Lower leg skin (tissue), 3 donors: Measurements from ENCODE around the gene TRIM6.

ENCODE experiments used
- CTCF ChIP-seq, 3 donors: fragments of 450-650 bp; IDR thresholded peaks; one replicate each; pipeline ENCODE4 v1.5.1; 2016; ENCODE audit warnings: antibody characterized with exemption in 3 of 3, mild to moderate bottlenecking in 3 of 3, moderate library complexity in 2 of 3
- POLR2A ChIP-seq, 2 donors: fragments of 450-650 bp; IDR thresholded peaks; one replicate each; pipeline ENCODE4 v1.6.1; 2016 to 2017; ENCODE audit warnings: antibody characterized with exemption in 2 of 2, mild to moderate bottlenecking in 1 of 2, moderate library complexity in 1 of 2

GRCh38 chr11:5604896-5605295 lies 8.5 kb downstream of the TRIM6 start:
- TF ChIP-seq CTCF (IDR thresholded peaks at IDR 0.05) (no peak), POLR2A (IDR thresholded peaks at IDR 0.05) (no peak)
